ENCODE measurements around the gene REX1BD.
A peak's percentile ranks its signal among the peaks of the same experiment; 100 is the strongest.
"Not testable (repeated sequence)": the region's sequence is repeated elsewhere in the genome, so short reads cannot be mapped to it uniquely, and the experiment has no call there.

The REX1BD gene

DNA sequence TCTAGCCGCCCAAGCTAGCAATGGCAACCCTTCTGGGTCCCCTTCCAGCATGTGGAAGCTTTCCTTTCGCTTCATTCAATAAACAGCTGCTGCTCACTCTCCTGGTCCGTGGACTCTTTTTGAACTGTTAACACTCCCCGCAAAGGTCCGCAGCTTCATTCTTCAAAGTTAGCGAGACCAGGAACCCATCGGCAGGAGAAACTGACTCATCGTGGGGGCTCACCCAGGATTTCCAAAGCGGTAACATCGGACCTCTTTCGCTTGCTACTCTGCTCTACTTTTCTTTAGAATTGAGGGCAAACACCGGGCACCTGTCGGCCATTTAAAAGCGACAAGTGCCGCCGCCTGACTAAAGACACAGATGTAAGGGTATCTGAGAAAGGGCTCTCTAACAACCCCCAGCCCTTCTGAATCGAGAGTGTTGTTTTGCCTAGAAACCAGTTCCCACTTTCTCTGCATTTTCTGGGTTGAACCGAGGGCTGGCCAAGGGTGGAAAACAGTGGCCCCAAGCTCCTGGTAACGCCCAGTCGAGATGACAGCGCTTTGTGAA, 11.2 kb upstream of the REX1BD start:
- no peak for DNase-seq (ENCODE audit: low read depth in 2 of 2)

DNA sequence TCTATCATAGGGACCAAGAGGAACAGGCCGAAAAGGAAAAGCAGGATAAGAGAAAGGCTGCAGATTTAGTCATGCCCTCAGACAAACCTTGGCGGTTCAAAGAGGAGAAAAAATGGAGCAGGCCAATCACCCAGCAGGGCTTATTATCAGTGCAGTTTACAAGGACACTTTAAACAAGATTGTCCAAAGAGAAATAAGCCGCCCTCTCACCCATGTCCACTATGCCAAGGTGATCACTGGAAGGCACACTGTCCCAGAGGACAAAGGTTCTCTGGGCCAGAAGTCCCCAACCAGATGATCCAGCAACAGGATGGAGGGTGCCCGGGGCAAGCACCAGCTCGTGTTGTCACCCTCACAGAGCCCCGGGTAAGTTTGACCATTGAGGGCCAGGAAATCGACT, 8.3 kb upstream of the REX1BD start:
- DNase-seq (ENCODE audit: low read depth in 2 of 2) = no peak

DNA sequence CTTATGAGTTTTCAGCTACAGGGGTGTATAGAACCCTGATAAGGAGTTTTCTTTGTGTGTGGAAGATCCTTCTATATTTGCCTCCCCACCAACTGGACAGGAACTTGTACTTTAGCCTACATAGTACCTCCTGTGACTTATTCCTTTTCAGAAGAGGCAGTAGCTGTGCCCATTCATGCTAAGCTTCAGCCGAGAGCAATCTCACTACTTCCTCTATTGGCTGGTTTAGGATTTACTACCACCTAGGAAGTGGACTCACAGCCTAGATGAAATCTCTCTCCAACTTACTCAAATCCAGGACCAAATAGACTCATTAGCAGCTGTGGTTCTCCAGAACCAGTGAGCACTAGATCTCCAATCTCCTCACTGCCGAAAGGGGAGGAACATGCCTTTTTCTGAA, 2.3 kb upstream of the REX1BD start:
- no peak for DNase-seq (ENCODE audit: low read depth in 2 of 2)

DNA sequence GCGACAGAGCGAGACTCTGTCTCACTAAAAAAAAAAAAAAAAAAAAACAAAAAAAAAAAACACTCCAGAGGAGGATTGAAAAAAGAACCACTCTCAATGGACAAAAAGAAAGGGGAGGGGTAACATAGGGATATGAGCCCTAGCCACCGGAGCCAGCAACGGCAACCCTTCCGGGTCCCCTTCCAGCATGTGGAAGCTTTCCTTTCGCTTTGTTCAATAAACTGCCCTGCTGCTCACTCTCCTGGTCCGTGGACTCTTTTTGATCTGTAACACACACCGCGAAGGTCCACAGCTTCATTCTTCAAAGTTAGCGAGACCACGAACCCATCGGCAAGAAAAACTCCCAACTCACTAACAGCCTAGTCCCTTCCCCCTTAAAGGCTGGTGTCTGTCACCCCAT, 1.0 kb upstream of the REX1BD start:
- DNase-seq (ENCODE audit: low read depth in 2 of 2) = no peak

DNA sequence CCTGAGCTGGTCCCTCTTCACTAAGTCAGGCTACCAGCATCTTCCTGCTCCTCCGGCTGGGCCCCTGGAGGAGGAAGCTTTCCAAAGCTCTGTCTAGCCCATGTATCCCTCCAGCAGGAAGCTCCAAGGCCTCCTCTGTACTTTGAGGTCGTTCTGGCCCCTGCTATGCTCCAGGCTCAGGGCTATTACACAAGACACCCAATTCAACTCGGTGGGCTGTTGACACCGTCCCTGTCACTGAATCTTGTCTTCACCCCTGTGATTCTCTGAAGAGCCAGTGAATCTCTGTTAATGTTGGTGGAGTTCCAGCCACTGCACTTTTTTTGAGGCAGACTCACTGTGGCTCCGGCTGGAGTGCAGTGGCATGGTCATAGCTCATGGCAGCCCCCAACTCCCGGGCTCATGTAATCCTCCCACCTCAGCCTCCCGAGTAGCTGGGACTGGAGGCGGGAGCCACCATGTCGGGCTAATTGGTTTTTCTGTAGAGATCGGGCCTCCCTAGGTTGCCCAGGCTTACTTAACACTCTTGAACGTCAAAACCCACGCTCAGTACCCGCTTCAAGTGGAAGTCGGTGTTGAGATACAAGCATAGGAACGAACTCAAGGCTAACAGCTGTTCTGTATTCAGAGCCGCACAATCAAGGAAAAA, 512 bp upstream of the REX1BD start:
- no peak for DNase-seq (ENCODE audit: low read depth in 2 of 2)

DNA sequence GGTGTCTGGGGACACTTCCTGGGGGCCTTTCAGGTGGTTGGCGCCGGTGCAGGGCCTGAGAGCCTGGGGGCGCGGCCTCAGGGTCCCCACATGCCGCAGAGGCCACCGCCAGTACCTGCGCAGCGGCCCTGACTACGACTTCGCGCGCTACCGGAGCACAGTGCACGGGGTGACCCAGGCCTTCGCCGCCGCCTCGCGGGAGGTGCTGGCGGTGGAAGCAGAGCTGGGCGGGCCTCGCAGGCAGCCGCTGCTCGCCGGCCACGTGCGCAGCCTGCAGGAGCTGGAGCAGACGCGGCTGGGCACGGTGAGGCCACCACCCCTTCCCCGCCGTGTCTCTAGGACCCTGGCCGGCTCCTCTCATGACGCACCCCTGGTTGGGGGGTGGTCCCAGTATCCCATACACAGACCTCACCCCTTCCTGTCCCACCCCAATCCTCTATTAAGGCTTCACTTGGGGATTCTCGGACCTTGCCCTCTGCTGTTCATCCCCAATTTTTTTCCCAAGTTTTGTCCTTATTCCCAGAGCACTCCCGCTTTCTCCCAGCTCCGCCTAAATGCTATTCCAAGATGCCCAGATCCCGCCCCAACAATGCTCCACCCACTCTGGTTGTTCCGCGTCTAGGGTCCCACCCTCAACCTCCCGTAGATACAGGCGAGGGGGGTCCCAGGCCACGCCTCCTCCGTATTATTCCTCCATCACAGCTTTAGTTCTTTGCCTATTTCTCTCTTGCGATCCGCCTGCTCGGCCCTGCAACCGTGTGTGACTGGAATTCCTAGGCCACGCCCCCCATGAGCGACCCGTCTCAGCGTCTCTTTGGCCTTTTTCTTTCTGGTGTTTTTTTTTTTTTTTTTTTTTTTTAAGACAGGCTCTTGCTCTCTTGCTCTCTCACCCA, 1.0 kb downstream of the REX1BD start:
- DNase-seq (ENCODE audit: low read depth in 2 of 2) = peak in 1 of 2 experiments; percentile 28

DNA sequence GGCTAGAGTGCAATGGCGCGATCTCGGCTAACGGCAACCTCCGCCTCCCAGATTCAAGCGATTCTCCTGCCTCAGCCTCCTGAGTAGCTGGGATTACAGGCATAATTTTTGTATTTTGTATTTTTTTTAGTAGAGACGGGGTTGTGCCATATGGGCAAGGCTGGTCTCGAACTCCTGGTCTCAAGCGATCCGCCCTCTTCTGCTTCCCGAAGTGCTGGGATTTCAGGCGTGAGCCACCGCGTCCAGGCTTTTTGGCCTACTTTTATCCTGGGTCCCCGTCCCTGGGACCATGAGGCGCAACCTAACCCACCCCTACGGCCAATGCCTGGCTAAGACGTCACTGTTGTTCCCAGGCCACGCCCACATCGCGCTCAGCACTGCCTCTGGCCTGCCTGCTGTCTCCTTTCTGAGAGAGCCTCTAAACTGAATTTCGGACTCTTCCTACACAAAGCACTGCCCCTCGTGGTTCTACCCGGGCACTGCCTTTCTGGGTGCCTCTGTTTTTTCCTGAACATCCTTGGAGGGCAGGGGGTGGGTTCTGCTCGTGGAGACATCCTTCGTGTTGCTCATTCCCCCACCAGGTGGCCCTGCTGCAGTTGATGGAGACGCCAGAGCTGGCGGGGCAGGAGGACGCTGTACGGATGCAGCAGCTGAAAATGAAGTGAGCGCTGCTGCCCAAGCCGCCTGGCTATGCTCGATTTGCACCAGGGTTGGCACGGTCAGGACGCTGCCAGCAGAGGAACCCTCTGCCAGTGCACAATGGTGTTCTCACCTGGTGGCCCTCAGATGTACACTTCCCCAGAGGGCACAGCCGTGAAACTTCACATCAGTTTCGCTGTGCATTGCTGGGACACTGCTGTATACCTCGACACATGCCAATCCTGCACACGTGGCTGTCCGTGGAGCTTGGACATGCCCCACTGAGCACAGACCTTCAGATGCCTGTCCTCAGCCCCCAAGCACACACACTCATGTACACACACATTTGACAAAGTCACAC, 2.0 kb downstream of the REX1BD start:
- peak in 1 of 2 experiments; percentile 50 for DNase-seq (ENCODE audit: low read depth in 2 of 2)

DNA sequence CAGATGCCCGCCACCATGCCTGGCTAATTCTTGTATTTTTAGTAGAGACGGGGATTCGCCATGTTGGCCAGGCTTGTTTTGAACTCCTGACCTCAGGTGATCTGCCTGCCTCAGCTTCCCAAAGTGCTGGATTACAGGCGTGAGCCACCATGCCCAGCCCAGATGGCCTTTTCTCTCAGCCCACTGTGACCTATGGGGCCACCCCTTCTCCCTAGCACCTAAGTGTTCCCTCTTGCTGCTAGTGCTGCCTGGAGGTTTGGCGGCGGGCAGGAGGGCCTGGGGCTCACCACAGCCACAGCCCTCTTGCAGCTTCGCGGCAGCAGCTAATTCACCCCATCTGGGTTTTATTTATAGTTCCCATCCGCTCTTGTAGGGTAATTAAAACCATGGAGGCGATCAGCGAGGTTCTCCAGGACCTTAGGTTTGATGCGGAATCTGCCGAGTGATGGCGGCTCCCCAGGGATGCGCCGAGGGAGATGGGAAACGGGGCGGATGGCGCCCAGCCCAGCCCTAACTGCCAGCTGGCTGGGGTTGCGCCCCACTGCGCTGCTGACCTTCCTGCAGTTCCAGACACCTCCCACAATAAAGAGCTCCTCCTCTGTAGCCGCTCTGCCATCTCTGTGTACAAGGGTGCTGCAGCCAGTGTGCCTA, 3.3 kb downstream of the REX1BD start:
- DNase-seq (ENCODE audit: low read depth in 2 of 2) = peak; percentile 64 to 66

DNA sequence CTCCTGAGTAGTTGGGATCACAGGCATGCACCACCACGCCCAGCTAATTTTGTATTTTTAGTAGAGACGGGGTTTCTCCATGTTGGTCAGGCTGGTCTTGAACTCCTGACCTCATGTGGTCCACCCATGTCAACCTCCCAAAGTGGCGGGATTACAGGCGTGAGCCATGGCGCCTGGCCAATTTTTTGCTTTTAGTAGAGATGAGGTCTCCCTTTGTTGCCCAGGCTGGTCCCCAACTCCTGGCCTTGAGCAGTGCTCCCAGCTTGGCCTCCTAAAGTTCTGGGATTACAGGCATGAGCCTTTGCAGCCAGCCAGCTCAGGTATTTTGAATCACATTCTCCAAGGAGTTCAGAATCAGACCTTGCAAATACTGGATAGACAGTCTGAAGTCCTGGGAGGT, 4.1 kb downstream of the REX1BD start:
- not testable (repeated sequence) for DNase-seq (ENCODE audit: low read depth in 2 of 2)

DNA sequence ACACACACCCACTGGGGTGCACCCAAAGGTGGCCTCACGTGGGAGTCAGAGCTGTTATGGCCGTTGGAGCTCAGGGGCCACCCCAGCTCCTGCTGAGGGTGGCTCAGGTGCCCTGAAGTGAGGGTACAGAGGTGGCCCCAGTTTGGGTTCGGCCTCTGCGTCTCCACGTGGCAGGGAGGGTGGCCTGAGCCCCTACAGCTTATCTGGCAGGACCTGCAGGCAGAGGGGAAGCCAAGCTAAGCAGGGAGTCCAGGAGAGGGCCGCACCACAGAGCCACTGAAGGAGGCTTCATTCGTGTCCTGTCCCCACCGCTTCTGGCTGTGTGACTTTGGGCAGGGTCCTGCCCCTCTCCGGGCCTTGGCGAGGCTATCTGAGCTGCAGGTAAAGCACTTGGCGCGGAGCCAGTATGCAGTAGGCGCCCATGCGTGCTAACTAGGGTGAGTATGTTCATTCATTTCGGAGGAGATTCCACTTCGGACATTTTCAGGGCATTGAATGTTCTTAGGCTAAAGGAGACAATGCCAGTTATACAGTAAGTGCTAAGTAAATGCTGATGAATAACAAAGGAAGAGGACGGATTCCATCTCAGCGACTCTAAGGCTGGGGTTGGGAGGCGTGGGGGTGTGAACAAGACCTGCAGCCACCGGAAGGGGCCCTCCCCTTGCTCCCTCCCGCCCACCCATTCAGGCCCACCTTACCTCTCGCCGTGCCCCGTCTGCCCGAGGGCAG, 4.9 kb downstream of the REX1BD start:
- no peak for DNase-seq (ENCODE audit: low read depth in 2 of 2)

DNA sequence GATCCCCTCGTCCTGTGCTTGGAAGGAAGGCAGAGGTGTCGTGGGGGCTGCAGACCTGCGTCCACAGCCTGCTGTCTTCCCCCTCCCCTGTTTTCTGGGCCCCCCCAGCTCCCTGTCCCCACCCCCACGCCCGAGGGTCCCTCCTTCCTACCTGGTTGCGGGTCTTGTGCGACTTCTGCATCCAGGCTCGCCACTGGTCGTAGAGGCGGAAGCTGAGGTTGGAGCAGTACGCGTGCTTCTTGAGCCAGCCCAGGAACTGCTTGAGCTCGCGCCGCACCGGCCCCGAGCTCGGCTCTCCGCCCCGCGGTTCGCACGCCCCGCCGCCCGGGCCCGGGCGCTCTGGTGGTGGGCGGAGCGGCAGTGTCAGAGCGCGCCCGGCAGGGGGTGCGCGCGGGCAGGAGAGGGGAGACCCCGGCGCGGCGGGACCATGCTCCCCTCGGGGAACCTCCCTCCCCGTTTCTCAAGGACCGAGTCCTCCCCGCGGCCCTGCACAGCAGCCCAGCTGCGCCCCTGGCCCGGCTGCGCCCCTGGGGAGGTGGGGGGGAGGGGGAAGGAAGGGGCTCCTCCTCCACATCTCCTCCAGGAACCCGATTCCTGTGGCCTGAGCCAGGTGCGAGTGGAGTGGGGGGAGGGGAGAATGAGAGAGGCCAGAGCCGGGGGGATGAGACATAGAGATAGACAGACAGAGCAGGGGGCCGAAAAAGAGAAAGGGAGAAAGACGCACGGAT, 5.7 kb downstream of the REX1BD start:
- peak in 1 of 2 experiments; percentile 28 for DNase-seq (ENCODE audit: low read depth in 2 of 2)

DNA sequence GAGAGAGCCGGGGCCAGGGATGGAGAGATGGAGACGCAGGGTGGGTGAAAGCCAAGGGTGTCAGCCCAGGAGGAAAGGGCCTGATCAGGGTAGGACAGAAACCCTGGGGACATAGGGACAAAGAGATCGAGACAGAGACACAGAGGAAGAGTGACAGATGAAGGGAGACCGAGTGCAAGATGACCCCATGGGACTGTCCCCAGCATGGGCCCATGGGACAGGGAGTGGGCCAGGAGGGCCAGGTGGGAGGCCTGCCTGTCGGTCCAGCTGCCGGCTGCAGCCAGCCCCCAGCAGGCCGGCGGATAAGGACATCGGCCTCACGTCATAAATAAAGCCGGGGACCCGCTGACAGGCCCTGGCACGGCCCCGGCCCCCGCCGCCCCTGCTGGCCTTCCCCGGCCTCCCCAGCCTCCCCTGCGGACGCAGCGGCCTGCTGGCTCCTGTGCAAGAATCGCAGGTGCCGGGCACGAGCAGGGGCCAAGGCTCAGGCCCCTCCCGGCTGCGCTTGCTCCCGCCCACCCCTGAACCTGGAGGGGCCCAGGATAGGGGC, 6.3 kb downstream of the REX1BD start:
- no peak for DNase-seq (ENCODE audit: low read depth in 2 of 2)

DNA sequence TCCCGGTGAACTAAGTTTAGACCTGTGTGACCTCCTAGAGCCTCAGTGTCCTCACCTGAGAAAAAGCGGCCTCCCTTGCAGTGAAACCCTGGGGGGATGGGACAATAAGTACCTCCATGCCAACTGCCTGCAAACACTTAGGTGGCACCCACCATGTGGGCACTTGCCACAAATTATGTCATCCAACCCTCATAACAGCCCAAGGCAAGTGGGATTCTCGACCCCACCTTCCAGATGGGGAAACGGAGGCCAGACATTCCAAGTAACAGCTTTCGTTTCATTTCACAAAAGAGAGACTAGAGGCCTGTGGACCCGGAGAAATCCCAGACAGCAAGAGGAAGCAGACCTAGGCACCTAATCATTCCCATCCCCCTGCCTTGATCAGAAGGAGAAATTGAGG, 6.9 kb downstream of the REX1BD start:
- DNase-seq (ENCODE audit: low read depth in 2 of 2) = no peak

DNA sequence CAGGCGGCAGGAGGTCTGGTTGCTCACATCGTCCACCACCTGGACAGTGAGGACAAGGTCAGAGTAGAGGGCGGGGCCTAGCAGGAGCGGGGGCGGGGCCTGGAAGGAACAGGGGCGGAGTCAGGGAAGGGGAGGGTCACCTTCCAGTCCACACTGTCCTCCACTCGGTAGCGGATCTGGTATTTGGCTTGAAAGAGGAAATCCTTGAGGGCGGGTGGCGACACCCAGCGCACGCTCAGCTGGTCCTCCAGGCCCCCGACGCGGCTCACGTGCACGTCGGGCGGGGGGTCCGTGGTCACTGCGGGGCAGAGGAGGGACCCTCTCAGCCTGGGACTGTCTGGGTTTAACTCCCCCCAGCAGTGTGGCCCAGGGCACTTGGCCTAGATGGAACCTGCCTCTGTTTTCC, 8.2 kb downstream of the REX1BD start:
- DNase-seq (ENCODE audit: low read depth in 2 of 2) = no peak

DNA sequence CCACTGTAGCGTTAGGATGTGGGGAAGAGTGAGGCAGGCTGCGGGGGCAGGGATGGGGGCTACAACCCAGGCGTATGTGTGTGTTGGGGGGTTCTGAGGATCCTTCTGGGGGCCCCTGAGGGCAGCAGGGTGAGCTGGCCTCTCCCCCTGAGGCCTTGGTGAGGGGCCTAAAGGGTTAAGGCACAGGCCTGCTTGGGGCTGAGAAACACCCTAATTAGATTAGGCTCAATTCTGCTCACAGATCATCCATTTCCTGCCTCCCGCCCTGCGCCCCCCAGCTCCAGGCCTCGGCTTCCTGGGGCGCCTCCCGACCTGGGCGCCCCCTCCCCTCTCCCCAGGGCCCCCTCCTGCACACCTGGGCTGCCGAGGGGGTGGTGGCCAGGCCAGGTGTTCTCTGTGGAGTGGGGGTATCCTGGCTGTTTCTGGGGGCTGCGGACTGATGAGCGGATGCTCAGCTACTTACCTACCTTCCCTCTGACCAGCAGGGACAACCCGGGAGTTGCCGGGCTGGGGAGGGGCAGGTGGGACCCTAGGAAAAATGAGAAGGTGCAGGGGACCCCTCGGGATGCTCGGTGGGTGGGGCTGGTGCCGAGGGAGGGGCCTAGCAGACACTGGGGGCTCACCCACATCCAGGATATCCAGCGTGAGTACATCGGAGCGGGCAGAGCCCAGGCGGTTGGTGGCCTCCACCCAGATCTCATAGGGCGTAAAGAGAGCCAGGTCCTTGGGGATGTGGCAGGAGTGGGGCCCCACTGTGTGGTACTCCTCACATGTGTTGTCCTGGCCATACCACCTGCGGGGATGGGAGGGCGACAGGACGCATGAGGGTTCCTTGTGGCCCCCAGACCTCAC, 9.4 kb downstream of the REX1BD start:
- no peak for DNase-seq (ENCODE audit: low read depth in 2 of 2)

DNA sequence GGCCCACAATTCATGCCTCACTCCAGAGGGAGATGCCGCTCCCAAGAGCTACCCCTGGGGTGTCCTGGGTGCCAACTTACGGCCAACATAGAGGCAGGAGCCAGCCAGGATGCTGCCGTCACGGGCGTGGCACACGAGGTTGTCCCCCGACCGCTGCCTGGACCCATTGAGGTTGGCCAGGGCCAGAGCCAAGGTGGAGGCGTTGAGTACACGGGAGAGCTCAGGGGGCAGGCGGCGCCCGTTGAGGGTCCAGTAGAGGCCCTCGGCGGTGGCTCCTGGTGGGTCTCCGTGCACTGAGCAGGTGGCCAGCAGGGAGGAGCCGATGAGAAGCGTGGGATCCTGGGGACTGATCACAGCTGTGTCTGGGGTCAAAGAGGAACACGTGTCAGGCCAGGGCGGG, 10.9 kb downstream of the REX1BD start:
- DNase-seq (ENCODE audit: low read depth in 2 of 2) = no peak

DNA sequence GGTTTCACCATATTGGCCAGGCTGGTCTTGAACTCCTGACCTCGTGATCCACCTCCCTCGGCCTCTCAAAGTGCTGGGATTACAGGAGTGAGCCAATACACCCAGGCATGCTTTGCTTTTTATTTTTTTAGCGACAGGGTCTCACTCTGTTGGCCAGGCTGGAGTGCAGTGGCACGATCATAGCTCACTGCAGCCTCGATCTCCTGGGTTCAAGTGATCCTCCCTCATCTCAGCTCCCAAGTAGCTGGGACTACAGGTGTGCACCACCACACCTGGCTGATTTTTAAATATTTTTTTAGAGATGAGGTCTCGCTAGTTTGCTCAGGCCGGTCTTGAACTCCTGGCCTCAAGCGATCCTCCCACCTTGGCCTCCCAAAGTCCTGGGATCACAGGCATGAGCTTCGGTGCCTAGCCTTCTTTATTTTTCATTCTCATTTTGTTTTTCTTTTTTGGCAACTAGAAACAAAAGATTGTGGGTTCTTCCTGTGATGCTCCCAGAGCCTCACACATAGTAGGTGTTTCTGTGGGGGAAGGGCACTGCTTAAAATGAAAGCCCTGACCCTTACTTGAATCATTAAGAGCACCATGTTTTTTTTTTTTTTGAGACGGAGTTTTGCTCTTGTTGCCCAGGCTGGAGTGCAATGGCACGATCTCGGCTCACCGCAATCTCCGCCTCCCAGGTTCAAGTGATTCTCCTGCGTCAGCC, 12.2 kb downstream of the REX1BD start:
- DNase-seq (ENCODE audit: low read depth in 2 of 2) = not testable (repeated sequence)

DNA sequence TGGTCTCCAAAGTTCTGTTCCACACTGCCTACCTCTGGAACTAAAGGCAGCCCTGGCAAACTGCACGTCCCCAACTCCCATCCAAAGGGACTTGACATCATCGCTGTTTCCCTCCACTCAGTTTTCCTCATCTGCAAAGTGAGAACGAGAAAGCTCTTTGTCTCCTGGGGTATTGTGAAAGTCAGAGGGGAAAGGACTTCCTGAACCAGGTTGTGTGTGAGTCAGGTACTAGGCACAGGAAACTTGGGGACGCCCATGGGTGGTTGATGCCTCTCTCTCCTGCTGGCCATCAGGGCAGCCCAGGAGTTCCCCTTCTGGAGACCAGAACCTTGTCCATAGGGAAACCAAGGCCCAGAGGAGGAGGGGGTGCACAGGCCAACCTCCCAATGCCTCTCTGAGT, 13.3 kb downstream of the REX1BD start:
- no peak for DNase-seq (ENCODE audit: low read depth in 2 of 2)

All from fibroblast of skin of left biceps (primary cell).